Skin of body (tissue), 3 donors: ENCODE data around the gene RPS13. TPM values are rescaled to one million over a fixed set of nuclear protein-coding genes. Genes with fewer than 3 reads are reported as not detected.
"Not testable (repeated sequence)": the region's sequence is repeated elsewhere in the genome, so short reads cannot be mapped to it uniquely, and the experiment has no call there.

ENCODE experiments used
- DNase-seq: peaks from one replicate; lab custom pipeline; 2025; lab: John Stamatoyannopoulos, UW
- small RNA-seq: library from RNA; depleted of rRNA; stranded (forward); fragments of <200 nt; gene quantifications from one replicate; pipeline ENCODE3, GENCODE V24; 2014; ENCODE audit warnings: low replicate concordance
- total RNA-seq: library from RNA; depleted of rRNA; stranded (reverse); fragments of >200 nt; gene quantifications from one replicate; pipeline ENCODE4 v1.2.3, GENCODE V29; 2014

RPS13 gene
- total RNA-seq, 1 donor from 2014 or later, result 1,547 TPM

DNA sequence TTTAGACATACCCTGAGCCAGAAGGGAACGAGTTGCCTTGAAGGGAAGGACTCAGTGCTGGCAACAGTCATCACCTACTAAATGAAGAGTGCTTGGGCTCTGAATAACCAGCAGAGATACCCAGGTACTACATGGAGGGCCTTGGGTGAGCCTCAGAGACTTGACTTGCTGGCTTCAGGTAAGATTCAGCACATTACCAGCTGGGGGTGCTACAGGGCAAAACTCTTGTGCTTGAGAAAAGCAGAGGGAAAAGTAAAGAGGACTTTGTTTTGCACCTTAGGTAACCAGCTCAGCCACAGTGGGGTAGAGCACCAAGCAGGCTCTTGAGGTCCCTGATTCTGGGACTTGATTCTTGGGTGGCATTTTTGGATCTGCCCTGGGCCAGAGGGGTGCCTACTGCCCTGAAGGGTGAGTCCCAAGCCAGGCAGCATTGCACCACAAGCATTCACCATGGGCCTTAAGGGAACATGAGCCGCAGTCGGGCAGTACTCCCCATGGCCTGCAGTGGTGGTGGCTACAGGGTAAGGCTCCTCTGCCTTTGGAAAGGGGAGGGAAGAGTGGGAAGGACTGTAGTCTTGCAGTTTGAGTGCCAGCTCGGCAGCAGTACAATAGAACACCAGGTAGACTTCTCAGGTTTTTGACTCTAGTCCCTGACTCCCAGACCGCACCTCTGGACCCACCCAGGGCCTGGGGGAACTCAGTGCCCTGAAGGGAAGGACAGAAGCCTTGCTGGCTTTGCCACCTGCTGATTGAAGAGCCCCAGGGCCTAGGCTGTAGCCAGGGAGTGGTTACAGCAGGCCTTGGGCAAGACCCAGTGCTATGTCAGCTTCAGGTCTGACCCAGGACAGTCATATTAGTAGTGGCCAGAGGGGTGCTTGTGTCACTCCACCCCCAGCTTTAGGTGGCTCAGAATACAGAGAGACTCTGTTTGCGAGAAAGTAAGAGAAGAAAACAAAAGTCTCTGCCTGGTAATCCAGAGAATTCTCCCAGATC is 40.5 kb downstream of the RPS13 start:
- no peak for DNase-seq

GRCh38 chr11:17034027-17034426 is 43.4 kb downstream of the RPS13 start:
- not testable (repeated sequence) for DNase-seq

GRCh38 chr11:17026487-17027082 is 50.9 kb downstream of the RPS13 start:
- DNase-seq, result no peak

DNA sequence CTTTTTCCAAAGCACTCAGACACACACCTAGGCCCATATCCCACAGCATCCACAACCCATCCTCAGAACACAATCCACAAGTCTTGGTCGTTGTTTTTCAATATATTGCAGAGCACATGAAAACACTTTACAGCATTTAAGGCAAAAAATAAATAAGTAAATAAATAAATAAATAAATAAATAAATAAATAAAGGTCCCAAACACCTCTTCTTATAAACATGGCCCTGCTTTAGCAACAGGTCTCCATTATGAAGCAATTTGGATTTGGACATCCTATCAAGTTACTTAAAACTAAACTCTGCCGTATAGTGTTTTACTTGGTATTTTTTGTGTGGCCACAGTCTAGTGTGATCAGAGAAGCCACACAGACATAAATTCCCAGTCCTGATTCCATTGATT is 52.5 kb downstream of the RPS13 start:
- DNase-seq, result no peak

Small RNA genes within 50 kb of the gene (small RNA-seq; reads per million reads assigned to genes)
- gene RNU6-593P (not detected), gene SNORD14A (18.5 reads per million, percentile 94 among the genes with 10 or more reads in this experiment), gene SNORD14B (not detected)

Other genes with a start within 250 kb of the RPS13 start
- 19.9 TPM for gene PLEKHA7, start 63.3 kb downstream of the RPS13 start, total RNA-seq
- gene PIK3C2A, start 130.3 kb upstream of the RPS13 start, total RNA-seq, result 43.0 TPM
- gene NUCB2, start 199.1 kb upstream of the RPS13 start, total RNA-seq, result 65.2 TPM